HEK293T (cell line): ENCODE data around the gene LMTK3.

Experiments
- CTCF ChIA-PET: fragments of 350-600 bp; formaldehyde crosslinking; extraction: SDS; loops from one replicate; lab custom pipeline; 2021; ENCODE audit warnings: antibody characterized with exemption, inconsistent platforms; lab: Yijun Ruan, JAX
- POLR2A ChIA-PET: fragments of 350-600 bp; formaldehyde crosslinking; extraction: SDS; loops from one replicate; lab custom pipeline; 2020; ENCODE audit warnings: antibody characterized with exemption, inconsistent platforms; lab: Yijun Ruan, JAX
- DNase-seq: peaks from one replicate; pipeline ENCODE4 v3.0.0; 2012; ENCODE audit warnings: mixed read lengths; ENCODE audit errors: extremely low spot score
- ARNT ChIP-seq: fragments of 450-650 bp; IDR thresholded peaks from 2 replicates; pipeline ENCODE4 v1.6.1; 2017; ENCODE audit warnings: mild to moderate bottlenecking
- BHLHE40 ChIP-seq: fragments of 450-650 bp; IDR thresholded peaks from 2 replicates; pipeline ENCODE4 v1.6.1; 2016; ENCODE audit warnings: mild to moderate bottlenecking, moderate library complexity, borderline replicate concordance
- CTBP1 ChIP-seq: fragments of 450-650 bp; IDR thresholded peaks from 2 replicates; pipeline ENCODE4 v1.6.1; 2016; ENCODE audit warnings: borderline replicate concordance
- ELF4 ChIP-seq: fragments of 450-650 bp; IDR thresholded peaks from 2 replicates; pipeline ENCODE4 v1.6.1; 2017; ENCODE audit warnings: antibody characterized with exemption
- FOXA1 ChIP-seq: fragments of 450-650 bp; IDR thresholded peaks from 2 replicates; pipeline ENCODE4 v1.6.1; 2016; ENCODE audit warnings: mild to moderate bottlenecking
- FOXK2 ChIP-seq: fragments of 450-650 bp; IDR thresholded peaks from 2 replicates; pipeline ENCODE4 v1.6.1; 2016; ENCODE audit warnings: mild to moderate bottlenecking
- FOXM1 ChIP-seq: fragments of 450-650 bp; IDR thresholded peaks from 2 replicates; pipeline ENCODE4 v1.6.1; 2017; ENCODE audit warnings: mild to moderate bottlenecking, borderline replicate concordance
- HDGF ChIP-seq: fragments of 450-650 bp; IDR thresholded peaks from 2 replicates; pipeline ENCODE4 v1.6.1; 2017; ENCODE audit warnings: antibody characterized with exemption, borderline replicate concordance
- L3MBTL2 ChIP-seq: fragments of 450-650 bp; conservative IDR thresholded peaks from 2 replicates; pipeline ENCODE4 v1.6.1; 2016; ENCODE audit warnings: mild to moderate bottlenecking
- LEF1 ChIP-seq: fragments of 450-650 bp; IDR thresholded peaks from 2 replicates; pipeline ENCODE4 v1.6.1; 2017; ENCODE audit warnings: mild to moderate bottlenecking, borderline replicate concordance
- NFRKB ChIP-seq: fragments of 450-650 bp; IDR thresholded peaks from 2 replicates; pipeline ENCODE4 v1.6.1; 2016; ENCODE audit warnings: mild to moderate bottlenecking, moderate library complexity
- SP1 ChIP-seq: fragments of 450-650 bp; IDR thresholded peaks from 2 replicates; pipeline ENCODE4 v1.6.1; 2017
- SUZ12 ChIP-seq: fragments of 450-650 bp; IDR thresholded peaks from 2 replicates; pipeline ENCODE4 v1.6.1; 2016; ENCODE audit warnings: mild to moderate bottlenecking
- TARDBP ChIP-seq: fragments of 450-650 bp; IDR thresholded peaks from 2 replicates; pipeline ENCODE4 v1.6.1; 2016
- ZNF384 ChIP-seq: fragments of 450-650 bp; IDR thresholded peaks from 2 replicates; pipeline ENCODE4 v1.6.1; 2016
- TF ChIP-seq, protein P1 (sequence below): fragments of 450-650 bp; IDR thresholded peaks from 2 replicates; pipeline ENCODE4 v1.6.1; 2016

Gene LMTK3

GRCh38 chr19:48484931-48485612, 26.6 kb downstream of the LMTK3 start:
- POLR2A ChIA-PET = no interaction called here
- CTCF ChIA-PET = no interaction called here
- DNase-seq = no peak
- TF ChIP-seq SUZ12 = no peak
- TF ChIP-seq, protein P1, sequence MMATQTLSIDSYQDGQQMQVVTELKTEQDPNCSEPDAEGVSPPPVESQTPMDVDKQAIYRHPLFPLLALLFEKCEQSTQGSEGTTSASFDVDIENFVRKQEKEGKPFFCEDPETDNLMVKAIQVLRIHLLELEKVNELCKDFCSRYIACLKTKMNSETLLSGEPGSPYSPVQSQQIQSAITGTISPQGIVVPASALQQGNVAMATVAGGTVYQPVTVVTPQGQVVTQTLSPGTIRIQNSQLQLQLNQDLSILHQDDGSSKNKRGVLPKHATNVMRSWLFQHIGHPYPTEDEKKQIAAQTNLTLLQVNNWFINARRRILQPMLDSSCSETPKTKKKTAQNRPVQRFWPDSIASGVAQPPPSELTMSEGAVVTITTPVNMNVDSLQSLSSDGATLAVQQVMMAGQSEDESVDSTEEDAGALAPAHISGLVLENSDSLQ = no peak
- TF ChIP-seq FOXK2 = no peak
- no peak for TF ChIP-seq ZNF384
- TF ChIP-seq LEF1 = no peak
- no peak for TF ChIP-seq ARNT

- ChIA-PET CTCF (no interaction called here), POLR2A (no interaction called here)
- TF ChIP-seq ZNF384 (no peak), TARDBP (no peak), SUZ12 (no peak), SP1 (no peak), LEF1 (no peak), ELF4 (no peak), BHLHE40 (no peak), CTBP1 (no peak), ARNT (no peak), FOXM1 (no peak), FOXK2 (no peak), HDGF (no peak), NFRKB (no peak)
- TF ChIP-seq, protein P1 = no peak
- no peak for DNase-seq
These were observed 27.3 kb downstream of the LMTK3 start for GRCh38 chr19:48484247-48484893.

- POLR2A ChIA-PET = no interaction called here
- CTCF ChIA-PET = no interaction called here
- TF ChIP-seq, protein P1 = no peak
- TF ChIP-seq CTBP1 (no peak), ELF4 (no peak), HDGF (no peak), FOXM1 (no peak), TARDBP (no peak), FOXA1 (no peak), L3MBTL2 (no peak)
- DNase-seq = no peak
These were observed 28.3 kb downstream of the LMTK3 start for GRCh38 chr19:48483301-48483700.

DNA sequence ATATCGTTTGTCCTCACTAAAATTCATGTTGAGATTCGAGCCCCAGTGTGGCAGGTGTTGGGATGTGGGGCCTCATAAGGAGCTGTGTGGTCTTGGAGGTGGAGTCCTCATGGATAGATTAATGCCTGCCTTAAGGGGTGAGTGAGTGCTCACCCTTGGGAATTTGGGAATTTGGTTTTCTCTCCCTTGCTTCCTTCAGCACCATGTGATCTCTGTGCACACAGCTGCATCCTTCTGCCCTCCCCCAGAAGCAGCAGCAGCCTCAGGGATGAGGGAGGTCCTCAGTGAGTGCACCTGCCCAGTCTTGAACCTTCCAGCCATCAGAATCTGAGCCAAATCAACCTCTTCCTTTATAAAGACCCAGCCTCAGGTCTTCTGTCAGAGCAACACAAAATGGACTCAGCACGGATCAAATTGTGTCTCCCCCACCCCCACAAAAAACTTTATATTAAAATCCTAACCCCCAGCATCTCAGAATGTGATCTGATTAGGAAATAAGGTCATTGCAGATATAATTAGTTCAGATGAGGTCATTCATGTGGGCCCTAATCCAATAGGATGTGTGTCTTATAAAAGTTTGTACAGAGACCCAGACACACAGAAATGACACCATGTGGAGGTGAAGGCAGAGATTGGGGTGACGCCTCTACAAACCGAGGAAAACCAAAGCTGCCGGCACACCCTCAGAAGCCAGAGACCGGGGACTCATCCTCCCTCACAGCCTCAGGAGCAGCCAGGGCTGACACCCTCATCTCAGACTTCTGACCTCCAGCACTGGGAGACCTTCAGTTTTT, 29.6 kb downstream of the LMTK3 start:
- ChIA-PET POLR2A (no interaction called here), CTCF (interaction anchor here (0.7 kb wide), 1 partner anchor 72 kb away, joined by 3 read pairs; no protein-coding TSS in a partner anchor)
- DNase-seq = no peak
- TF ChIP-seq BHLHE40 (no peak), LEF1 (no peak), FOXA1 (no peak), NFRKB (no peak), ELF4 (no peak), ZNF384 (no peak), SUZ12 (no peak), FOXM1 (no peak), FOXK2 (no peak), L3MBTL2 (no peak), SP1 (no peak), HDGF (no peak), CTBP1 (no peak), TARDBP (no peak), ARNT (no peak)
- TF ChIP-seq, protein P1 = no peak
